Subcutaneous adipose tissue (tissue), 4 donors: ENCODE results near the gene COPS8. TPM values are rescaled to one million over a fixed set of nuclear protein-coding genes. Genes with fewer than 3 reads are reported as not detected.

Source experiments
- CTCF ChIP-seq: fragments of 450-650 bp; IDR thresholded peaks from one replicate; pipeline ENCODE4 v1.5.1; 2016; ENCODE audit warnings: low read depth, mild to moderate bottlenecking, control low read depth, antibody characterized with exemption, moderate library complexity
- total RNA-seq, 4 donors: library from RNA; depleted of rRNA; stranded (reverse); fragments of >200 nt; gene quantifications; one replicate each; pipeline ENCODE4 v1.1.0, GENCODE V29; 2016

Gene COPS8
- total RNA-seq, 4 donors from 2014 or later: 81.0 to 139 (median 124) TPM

GRCh38 chr2:237048595-237048994, 37.1 kb upstream of the COPS8 start:
- TF ChIP-seq CTCF: no peak

- TF ChIP-seq CTCF: no peak
Measured at GRCh38 chr2:237051861-237052260, 33.8 kb upstream of the COPS8 start.

GRCh38 chr2:237053066-237053465, 32.6 kb upstream of the COPS8 start:
- no peak for TF ChIP-seq CTCF

GRCh38 chr2:237055386-237056100, 30.1 kb upstream of the COPS8 start:
- TF ChIP-seq CTCF: no peak

- TF ChIP-seq CTCF: no peak
Measured at GRCh38 chr2:237056287-237056875, 29.3 kb upstream of the COPS8 start.

- TF ChIP-seq CTCF: no peak
Measured at GRCh38 chr2:237057107-237057506, 28.6 kb upstream of the COPS8 start.

- TF ChIP-seq CTCF: no peak
Measured at GRCh38 chr2:237057893-237058300, 27.8 kb upstream of the COPS8 start.
